ENCODE data around the gene IFT172.

DNA sequence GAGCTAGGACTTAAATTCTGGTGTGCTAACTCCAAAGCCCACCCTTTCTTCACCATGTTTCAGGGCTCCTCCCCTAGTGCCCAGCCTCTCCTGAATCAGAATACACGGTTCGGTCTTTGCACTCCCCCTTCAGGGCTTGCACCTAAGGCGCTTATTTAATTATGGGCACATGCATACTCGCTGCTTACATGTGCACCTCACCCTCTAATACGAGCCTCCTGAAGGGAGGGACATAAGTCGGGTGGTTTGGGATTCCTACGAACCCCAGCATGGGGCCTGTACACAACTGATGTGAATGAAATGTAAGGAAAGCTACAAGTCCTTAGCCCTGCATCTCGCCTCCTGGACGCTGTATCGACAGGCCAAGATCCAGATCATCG lies 435 bp downstream of the IFT172 start:
- TF ChIP-seq, protein P1, sequence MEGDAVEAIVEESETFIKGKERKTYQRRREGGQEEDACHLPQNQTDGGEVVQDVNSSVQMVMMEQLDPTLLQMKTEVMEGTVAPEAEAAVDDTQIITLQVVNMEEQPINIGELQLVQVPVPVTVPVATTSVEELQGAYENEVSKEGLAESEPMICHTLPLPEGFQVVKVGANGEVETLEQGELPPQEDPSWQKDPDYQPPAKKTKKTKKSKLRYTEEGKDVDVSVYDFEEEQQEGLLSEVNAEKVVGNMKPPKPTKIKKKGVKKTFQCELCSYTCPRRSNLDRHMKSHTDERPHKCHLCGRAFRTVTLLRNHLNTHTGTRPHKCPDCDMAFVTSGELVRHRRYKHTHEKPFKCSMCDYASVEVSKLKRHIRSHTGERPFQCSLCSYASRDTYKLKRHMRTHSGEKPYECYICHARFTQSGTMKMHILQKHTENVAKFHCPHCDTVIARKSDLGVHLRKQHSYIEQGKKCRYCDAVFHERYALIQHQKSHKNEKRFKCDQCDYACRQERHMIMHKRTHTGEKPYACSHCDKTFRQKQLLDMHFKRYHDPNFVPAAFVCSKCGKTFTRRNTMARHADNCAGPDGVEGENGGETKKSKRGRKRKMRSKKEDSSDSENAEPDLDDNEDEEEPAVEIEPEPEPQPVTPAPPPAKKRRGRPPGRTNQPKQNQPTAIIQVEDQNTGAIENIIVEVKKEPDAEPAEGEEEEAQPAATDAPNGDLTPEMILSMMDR (IDR thresholded peaks at IDR 0.05): no peak
- TF ChIP-seq POLR2A (IDR thresholded peaks at IDR 0.05): no peak
